ENCODE results near the gene EPAS1. TPM values are rescaled to one million over a fixed set of nuclear protein-coding genes. Genes with fewer than 3 reads are reported as not detected.

The EPAS1 gene
- total RNA-seq, 4 donors from 2014 or later, result 124 to 563 (median 182) TPM

DNA sequence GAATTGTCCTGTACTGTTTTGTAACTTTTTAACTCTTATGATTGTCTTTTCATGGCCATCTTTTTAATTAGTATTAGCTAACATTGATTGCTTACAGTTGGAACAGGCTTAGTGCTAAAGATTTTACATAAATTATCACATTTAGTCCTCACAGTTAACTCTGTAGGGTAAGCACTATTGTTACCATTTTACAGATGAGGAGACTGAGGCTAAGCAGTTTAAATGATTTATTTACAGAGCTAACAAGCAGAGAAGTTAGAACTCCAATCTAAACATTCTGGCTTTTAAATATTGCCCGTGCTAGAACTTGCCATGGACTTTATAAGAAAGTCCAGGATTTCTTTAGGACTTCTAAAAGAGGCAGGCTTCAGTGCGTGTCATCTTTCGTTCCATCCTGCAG lies 48.6 kb downstream of the EPAS1 start:
- Histone ChIP-seq H3K27ac (no peak overlapping the region), H3K4me1 (peaks cover 13 to 38% of the 10 kb centered on the region in 2 donors), H3K27me3 (no peaks in the 10 kb centered on the region), H3K36me3 (peaks cover 23 to 24% of the 10 kb centered on the region in 2 donors), H3K4me3 (replicated peaks in 1 of 3) (no peak overlapping the region), H3K9me3 (no peaks in the 10 kb centered on the region)
- 65 to 84% methylated on average over 3 of the region's 3 CpGs for WGBS, 2 donors
- TF ChIP-seq POLR2A (IDR thresholded peaks at IDR 0.05), result no peak
- TF ChIP-seq, protein P1, sequence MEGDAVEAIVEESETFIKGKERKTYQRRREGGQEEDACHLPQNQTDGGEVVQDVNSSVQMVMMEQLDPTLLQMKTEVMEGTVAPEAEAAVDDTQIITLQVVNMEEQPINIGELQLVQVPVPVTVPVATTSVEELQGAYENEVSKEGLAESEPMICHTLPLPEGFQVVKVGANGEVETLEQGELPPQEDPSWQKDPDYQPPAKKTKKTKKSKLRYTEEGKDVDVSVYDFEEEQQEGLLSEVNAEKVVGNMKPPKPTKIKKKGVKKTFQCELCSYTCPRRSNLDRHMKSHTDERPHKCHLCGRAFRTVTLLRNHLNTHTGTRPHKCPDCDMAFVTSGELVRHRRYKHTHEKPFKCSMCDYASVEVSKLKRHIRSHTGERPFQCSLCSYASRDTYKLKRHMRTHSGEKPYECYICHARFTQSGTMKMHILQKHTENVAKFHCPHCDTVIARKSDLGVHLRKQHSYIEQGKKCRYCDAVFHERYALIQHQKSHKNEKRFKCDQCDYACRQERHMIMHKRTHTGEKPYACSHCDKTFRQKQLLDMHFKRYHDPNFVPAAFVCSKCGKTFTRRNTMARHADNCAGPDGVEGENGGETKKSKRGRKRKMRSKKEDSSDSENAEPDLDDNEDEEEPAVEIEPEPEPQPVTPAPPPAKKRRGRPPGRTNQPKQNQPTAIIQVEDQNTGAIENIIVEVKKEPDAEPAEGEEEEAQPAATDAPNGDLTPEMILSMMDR (IDR thresholded peaks at IDR 0.05), result no peak
- intact Hi-C loops (cut with DNase I), result no loop called here
- no peak for DNase-seq

DNA sequence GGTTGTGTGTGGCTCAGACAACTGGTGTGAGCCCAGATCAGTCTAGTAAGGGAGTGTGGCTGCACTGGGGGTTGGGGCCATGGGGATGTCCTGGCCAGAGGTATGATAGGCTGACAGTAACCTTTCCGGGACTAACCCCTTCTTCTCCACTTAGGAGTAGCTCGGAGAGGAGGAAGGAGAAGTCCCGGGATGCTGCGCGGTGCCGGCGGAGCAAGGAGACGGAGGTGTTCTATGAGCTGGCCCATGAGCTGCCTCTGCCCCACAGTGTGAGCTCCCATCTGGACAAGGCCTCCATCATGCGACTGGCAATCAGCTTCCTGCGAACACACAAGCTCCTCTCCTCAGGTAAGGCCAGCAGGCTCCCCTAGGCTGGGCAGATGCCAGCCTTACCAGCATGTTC lies 49.5 kb downstream of the EPAS1 start:
- intact Hi-C loops (cut with DNase I), result no loop called here
- H3K36me3 ChIP-seq, result peaks cover 23 to 32% of the 10 kb centered on the region in 2 donors
- DNase-seq, result no peak
- 84 to 94% methylated on average over 5 to 8 of the region's 10 CpGs for WGBS, 2 donors
- peaks cover 13 to 41% of the 10 kb centered on the region in 2 donors for H3K4me1 ChIP-seq
- peak overlapping the region in 1 of 3 donors; percentile 22 for H3K27ac ChIP-seq
- no peaks in the 10 kb centered on the region for H3K27me3 ChIP-seq
- H3K9me3 ChIP-seq, result no peaks in the 10 kb centered on the region
- H3K4me3 ChIP-seq (replicated peaks in 1 of 3), result no peak overlapping the region
- TF ChIP-seq, protein P1 (IDR thresholded peaks at IDR 0.05), result no peak
- TF ChIP-seq POLR2A (IDR thresholded peaks at IDR 0.05), result no peak

DNA sequence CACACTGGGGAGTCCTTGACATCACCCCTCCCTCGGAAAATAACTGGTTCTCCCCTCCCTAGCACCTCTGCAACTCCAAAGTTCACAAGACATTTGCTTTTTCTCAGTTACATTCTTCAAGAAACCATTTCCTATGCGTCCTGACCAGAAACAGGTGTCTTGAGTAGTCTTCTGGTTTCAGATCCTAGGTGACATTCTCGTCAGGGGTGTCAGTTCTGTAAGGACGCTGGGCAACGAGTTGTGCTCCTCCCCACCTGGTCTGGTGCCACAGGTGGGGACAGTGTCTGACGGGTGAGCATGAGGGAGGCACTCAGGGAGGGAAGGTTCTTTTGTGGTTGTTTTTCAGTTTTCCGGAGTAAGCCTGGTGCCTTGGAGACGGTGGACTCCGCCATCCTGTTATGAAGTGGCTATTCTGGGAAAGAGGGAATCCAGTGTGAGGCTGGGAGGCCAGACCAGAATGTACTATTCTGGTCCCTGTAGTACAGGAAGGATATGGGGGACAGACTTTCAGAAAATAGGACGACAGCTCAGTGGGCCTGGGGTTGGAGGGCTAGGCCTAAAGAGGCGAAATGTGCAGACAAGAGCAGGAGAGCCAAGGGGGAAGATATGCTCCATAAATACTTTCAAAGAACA lies 50.6 kb downstream of the EPAS1 start:
- Histone ChIP-seq H3K27me3 (no peaks in the 10 kb centered on the region), H3K4me1 (peaks cover 9 to 31% of the 10 kb centered on the region in 2 donors), H3K9me3 (no peaks in the 10 kb centered on the region), H3K4me3 (replicated peaks in 1 of 3) (no peak overlapping the region), H3K36me3 (peaks cover 23 to 37% of the 10 kb centered on the region in 2 donors), H3K27ac (no peak overlapping the region)
- TF ChIP-seq, protein P1 (IDR thresholded peaks at IDR 0.05), result no peak
- TF ChIP-seq POLR2A (IDR thresholded peaks at IDR 0.05), result no peak
- intact Hi-C loops (cut with DNase I), result no loop called here
- DNase-seq, result no peak
- whole genome bisulfite sequencing, 2 donors, result 78 to 80% methylated on average over 11 of the region's 11 CpGs

DNA sequence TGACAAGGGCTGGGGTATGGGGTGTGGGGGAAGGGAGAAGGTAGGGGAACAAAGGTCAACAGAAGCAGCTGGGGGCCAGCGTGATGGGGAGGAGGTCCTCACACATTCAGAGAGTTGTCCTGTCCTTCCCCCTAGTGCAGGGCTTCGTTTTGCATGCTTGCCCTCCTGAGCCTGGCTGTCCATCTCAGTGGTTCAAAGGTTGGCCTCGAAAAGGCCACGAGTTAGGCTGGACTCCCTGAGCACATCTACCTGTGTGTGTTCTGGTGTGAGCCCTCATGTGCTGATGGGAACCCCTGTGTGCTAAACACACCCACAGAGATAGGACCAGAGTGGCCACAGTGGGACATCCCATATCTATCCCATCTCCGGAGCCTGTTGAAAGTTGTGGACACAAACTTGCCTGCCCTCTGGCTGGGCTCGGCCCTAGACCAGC lies 51.9 kb downstream of the EPAS1 start:
- H3K27me3 ChIP-seq, result no peaks in the 10 kb centered on the region
- no peak overlapping the region for H3K4me3 ChIP-seq (replicated peaks in 1 of 3)
- no peak for DNase-seq
- WGBS, 2 donors, result 77 to 88% methylated on average over 6 of the region's 6 CpGs
- H3K36me3 ChIP-seq, result peaks cover 23 to 38% of the 10 kb centered on the region in 2 donors
- no peaks in the 10 kb centered on the region for H3K9me3 ChIP-seq
- H3K4me1 ChIP-seq, result peaks cover 5 to 22% of the 10 kb centered on the region in 2 donors
- intact Hi-C loops (cut with DNase I), result no loop called here
- H3K27ac ChIP-seq, result peak overlapping the region in 2 of 3 donors; percentile 4 to 43
- TF ChIP-seq, protein P1 (IDR thresholded peaks at IDR 0.05), result no peak
- no peak for TF ChIP-seq POLR2A (IDR thresholded peaks at IDR 0.05)

DNA sequence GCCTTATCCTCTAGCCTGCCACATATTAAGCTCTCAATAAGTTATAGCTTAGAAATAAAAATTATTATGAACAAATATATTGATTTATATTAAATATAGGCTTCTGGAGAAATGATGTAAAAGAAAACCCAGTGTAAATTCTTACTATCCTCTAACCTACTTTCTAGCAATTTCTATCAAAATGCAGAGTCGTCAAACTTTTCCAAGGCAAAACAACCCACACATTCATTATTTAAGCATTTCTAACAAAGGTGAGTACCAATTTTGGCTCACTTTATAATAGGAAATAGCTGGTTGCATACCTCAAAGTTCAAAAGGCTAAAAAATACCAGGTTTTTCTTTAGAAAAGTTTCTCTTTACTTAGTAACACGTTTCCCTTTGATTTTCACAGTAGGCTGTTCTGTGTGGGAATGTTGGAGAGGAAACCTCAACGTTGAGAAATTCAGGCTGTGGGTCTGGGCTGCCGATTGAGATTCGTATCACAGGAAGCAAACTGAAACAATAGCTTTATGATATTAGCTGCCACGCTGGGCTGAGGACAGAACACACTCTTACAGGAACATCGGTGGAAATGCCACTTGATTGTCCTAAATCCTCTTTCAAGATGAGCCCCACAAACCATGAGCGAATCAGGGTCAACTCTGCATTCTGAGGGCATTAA lies 53.0 kb downstream of the EPAS1 start:
- Histone ChIP-seq H3K27ac (peak overlapping the region in 1 of 3 donors; percentile 13), H3K4me1 (peaks cover 0 to 15% of the 10 kb centered on the region in 2 donors), H3K27me3 (no peaks in the 10 kb centered on the region), H3K9me3 (no peaks in the 10 kb centered on the region), H3K36me3 (peaks cover 23 to 40% of the 10 kb centered on the region in 2 donors), H3K4me3 (replicated peaks in 1 of 3) (no peak overlapping the region)
- intact Hi-C loops (cut with DNase I), result no loop called here
- WGBS, 2 donors, result 72 to 75% methylated on average over 8 of the region's 8 CpGs
- no peak for TF ChIP-seq POLR2A (IDR thresholded peaks at IDR 0.05)
- TF ChIP-seq, protein P1 (IDR thresholded peaks at IDR 0.05), result no peak
- DNase-seq, result no peak

All from thyroid gland (tissue), 4 donors.